KBM-7 (cell line): ENCODE data around the gene OR51A7.
"Not testable (repeated sequence)": the region's sequence is repeated elsewhere in the genome, so short reads cannot be mapped to it uniquely, and the experiment has no call there.

Source experiments
- DNase-seq: peaks from one replicate; pipeline ENCODE4 v3.0.0-alpha.2; 2015
- in situ Hi-C: fragments of 300-500 bp; cut with MboI; formaldehyde crosslinking; loops from 2 replicates; pipeline ENCODE4 v1.14.3; 2020; ENCODE audit warnings: low sequenced_read_pairs, low pct_unique_long_range_greater_than_20kb, mixed read lengths

The OR51A7 gene

GRCh38 chr11:4932751-4933150, 29.2 kb downstream of the OR51A7 start:
- in situ Hi-C loops = no loop called here
- no peak for DNase-seq

- in situ Hi-C loops = no loop called here
- DNase-seq = no peak
Observed at GRCh38 chr11:4936745-4937144, 33.2 kb downstream of the OR51A7 start.

DNA sequence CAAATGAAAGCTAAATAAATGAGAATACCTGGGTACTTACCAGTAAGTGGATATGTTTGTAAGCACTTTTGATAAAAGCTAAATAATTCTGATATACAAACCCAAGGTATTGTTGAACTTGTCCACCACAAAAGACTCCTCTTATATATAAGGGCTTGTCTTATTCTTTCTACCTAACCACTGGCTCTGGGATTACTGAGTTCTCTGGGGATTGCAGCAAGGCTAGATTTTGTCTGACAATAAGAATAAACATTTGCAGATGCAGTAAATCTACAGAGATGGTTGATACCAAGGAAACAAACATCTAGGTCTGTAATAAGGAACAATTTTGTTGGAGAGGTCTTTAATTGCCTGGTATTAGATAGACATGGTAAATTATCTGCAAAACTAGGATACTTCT, 43.9 kb downstream of the OR51A7 start, which contains the start of gene OR51A4:
Gene OR51A4 (minus strand): TSS at position 101 of the 400 bp plus-strand sequence. CDS start 505 bp downstream, outside the sequence.
- DNase-seq = no peak
- in situ Hi-C loops = no loop called here

DNA sequence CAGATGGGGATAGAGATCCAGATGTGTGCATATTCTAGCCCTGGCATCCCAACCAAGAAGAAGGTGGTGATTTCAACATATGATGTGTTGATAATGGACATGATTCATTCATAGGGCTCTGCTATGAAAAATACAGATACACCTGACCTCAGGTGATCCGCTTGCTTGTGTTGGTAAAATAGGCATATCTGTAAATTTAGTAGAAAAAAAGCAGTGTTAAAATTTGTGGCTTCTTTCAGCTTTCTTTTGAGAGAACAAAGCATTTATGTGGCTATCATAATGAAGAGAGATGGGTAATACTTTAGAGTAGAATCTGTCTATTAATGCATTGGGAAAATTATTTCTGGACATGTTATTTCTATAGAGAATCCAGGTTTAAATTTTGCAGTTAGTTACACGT, 52.0 kb downstream of the OR51A7 start, which contains the start of gene OR51A2:
Gene OR51A2 (minus strand): TSS at position 101 of the 400 bp plus-strand sequence. CDS start 0 bp downstream, at position 101.
- in situ Hi-C loops, DNase-seq: not testable (repeated sequence)

DNA sequence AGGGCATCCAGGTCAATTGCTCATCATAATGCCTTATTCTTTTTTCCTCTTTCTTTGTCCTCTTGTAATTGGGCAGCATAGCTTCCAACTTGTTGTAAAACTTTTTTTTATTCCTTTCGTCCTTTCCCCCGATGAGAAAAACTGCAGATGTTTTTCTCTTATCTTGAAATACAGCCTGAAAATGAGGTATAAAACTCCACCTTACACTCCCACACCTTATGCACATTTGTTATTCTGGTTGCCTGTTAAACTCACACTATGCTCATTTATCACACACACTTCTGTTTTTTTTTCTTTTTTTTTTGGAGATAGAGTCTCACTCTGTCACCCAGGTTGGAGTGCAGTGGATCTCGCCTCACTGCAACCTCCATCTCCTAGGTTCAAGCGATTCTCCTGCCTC, 53.8 kb downstream of the OR51A7 start:
- in situ Hi-C loops = no loop called here
- DNase-seq = no peak
